ENCODE data around the gene ADCY2.

ADCY2 gene

GRCh38 chr5:7795306-7795705, 399.4 kb downstream of the ADCY2 start:
- DNase-seq = no peak

GRCh38 chr5:7801891-7802614, 406.1 kb downstream of the ADCY2 start:
- DNase-seq = no peak

DNA sequence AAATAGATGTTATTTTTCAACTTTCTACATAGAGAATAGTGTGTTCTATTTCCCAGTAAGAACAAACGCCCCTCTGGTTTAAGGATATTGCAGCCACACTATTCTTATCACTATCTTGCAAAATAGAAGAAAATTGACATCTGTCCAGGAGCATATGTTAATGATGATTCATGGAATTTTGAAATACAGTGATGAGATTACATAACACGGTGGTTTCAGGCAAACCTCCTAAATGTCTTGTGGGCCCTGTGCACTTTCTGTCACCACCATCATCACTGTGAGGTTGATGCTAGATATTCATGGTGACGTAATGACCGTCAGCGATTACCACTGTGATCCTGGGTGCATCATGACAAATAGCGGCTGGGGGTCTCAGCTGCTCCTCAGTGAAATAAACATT, 406.9 kb downstream of the ADCY2 start:
- DNase-seq = no peak

- DNase-seq = no peak
These were observed 408.0 kb downstream of the ADCY2 start for GRCh38 chr5:7803937-7804336.

- no peak for DNase-seq
These were observed 409.4 kb downstream of the ADCY2 start for GRCh38 chr5:7805379-7805778.

DNA sequence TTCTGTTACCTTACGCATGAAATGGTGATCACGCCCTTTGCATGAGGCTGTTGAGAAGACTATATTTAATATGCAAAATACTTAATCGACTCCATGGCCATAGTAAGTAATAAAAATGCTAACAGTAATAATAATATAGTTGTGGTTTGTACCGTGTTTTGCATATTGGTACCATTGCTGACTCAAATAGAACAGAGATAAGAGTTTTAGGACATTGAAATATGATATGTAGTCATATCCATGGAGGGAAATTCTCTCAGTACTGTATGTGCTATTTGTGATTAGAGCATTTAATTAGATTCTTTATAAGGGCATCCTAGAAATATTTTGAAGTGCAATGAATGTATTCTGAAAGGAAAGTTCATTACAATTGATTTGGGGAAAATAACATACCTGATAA, 413.1 kb downstream of the ADCY2 start:
- no peak for DNase-seq

DNA sequence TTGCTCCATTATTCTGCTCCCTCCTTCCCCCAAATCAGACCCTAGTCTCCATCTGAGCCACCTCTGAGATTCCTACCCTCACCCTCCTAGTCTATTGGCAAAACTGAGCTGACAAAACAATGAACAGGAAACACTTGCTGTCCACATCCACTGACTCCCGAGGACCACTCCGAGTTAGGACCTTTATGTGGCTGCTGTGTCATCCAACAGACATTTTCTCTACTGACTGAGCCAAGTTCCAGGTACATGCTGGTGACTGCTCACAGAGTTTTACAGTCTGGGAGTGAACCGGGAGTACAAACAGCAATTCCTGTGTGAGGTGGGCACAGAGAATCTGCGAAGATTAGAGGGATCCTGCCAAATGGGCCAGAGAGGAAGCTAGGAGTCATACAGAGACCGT, 415.8 kb downstream of the ADCY2 start:
- no peak for DNase-seq

- DNase-seq = no peak
These were observed 417.1 kb downstream of the ADCY2 start for GRCh38 chr5:7813007-7813406.

DNA sequence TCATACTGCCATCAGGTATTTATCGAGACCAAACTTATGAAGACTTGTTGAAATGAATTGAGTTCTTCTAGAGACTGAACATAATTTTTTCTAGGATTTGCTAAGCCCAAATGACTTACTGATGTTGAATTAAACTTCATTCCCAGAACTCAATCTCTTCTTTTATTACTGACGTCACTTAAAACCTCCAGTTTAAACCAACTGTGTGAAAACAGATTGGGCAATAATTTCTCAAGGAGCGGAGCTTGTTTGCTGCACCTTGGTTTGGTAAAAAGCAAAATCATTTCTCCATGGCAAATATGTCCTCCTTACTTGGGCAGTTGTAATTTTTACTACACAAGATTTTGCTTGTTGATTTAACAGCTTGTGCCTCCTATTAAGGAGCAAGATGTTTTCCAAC, 417.6 kb downstream of the ADCY2 start:
- no peak for DNase-seq

DNA sequence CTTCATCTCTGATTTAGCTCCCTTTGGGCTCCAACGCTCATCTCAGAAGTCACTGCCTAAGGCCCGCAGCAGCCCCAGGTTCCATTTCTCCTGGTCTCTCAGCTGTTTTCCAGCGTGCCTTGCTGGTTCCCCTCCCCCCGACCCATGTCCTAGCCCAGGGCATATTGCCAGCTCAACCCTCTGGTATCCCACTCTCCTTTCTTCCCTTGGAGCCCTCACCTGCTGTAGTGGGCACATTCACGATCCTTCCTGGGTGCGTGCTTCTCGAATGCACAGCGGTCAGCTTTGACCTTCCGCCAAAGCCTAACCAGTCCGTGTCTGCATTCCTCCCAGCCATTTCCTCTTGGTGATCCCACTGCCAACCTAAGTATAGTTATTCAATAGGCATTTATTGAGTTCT, 418.9 kb downstream of the ADCY2 start:
- no peak for DNase-seq

DNA sequence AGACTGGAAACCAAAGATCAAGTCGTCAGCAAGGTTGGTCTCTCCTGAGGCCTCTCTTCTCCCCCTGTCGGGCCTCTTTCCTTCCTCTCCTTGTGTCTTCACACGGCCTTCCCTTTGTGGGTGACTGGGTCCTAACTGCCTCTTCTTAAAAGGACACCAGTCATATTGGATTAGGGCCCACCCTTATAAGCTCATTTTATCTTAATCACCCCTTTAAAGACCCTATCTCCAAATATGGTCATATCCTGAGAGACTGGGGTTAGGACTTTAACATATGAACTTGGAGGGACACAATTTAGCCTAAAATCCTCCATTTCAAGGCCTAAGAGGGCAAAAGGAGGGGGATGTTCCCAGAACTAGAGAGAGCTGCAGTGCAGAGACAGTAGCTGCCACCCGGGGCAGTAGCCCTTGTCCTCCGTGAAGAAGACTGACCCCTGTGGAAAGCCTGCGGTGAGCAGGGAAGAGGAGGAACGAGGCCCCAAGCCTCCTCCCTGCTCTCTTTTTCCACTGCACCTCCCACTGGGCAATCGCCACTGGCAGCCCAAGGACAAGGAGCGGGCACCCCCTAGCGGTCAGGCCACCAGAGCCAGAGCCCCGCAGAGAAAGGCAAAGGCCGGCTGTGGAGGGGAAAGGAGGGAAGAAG, 420.1 kb downstream of the ADCY2 start:
- peak; percentile 11 for DNase-seq

- DNase-seq = no peak
These were observed 420.6 kb downstream of the ADCY2 start for GRCh38 chr5:7816535-7816901.

GRCh38 chr5:7822449-7822848, 426.5 kb downstream of the ADCY2 start:
- no peak for DNase-seq

- DNase-seq = no peak
These were observed 427.7 kb downstream of the ADCY2 start for GRCh38 chr5:7823594-7823993.

DNA sequence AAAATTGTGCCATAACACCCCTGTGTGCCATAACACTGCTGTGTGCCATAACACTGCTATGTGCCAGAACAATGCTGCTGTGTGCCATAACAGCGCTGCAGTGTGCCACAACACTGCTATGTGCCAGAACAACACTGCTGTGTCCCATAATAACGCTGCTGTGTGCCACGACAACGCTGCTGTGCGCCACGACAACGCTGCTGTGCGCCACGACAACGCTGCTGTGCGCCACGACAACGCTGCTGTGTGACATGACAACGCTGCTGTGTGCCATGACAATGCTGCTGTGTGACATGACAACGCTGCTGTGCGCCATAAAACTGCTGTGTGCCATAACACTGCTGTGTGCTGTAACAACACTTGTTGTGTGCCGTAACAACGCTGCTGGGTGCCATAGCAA, 429.1 kb downstream of the ADCY2 start:
- no peak for DNase-seq

DNA sequence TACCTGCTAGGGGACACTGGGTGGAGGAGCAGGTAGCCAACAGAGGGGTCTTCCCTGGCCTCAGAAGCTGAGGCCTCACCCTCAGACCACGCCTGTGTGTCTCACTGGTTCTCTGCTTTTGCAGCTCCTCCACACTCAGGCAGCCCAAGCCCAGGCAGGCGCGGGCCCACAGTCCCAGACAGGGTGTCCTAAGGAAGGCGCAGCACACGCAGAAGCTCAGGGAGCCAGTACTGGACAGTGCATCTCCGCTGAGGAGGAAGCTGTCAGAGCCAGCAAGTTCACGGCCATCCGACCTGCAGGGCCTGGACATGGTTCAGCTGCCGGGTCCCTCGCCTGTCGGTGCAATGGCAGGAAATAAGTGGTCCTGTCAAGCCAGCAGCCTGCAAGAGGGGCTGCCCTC, 429.7 kb downstream of the ADCY2 start:
- DNase-seq = no peak

DNA sequence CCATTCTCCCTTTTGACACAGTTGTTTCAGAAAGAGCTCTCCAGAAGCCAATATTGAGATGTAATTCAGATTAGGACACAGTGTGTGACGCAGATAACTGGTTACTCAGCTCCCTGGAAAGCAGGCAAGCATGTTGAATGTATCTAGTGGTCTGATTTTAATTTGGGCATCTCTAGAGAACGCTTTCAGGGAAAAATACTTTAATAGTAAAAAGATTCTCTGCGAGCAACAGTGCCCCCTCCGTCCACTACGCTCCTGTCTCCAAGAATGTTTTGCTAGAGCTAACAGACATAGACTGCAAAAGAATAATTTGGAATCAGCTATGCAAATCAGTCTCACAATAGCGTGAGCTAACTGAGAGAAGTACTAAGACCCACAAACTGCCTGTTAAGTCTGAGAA, 431.7 kb downstream of the ADCY2 start:
- DNase-seq = no peak

DNA sequence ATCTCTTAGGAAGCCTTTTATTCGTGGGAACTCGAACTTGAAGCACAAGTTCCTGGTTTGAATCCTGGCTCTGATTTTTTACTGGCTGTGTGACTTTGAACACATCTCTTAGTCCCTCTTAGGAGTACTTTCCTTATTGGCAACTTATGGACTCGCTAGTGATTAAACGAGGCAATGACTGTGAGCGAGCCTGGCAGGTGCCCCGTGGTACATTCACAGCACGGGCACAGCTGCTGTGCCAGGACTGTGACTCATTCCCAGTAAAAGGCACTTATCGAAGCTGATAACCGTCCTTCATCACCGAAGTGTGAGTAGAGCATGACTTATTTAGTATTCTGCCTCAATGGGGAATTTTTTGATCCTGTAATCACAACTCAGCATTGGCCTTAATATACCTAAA, 432.3 kb downstream of the ADCY2 start:
- no peak for DNase-seq

GRCh38 chr5:7834982-7835381, 439.0 kb downstream of the ADCY2 start:
- no peak for DNase-seq

DNA sequence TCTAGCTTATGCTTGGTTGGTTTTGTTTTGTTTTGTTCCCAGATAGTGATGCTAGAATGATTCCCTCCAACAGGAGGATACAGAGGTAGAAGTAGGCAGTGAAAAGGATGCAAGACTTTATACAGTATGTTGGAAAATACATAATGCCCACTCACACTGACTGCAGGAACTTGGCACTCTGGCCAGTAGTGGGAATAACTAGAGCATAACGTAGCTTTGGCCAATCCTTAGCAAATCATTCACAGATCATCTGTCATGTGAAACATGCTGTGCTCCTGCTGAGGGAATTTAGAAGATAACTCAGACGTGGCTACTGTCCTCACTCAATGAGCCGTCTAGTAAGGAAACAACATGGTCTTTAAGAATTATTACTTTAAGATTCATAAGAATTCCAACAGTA, 441.5 kb downstream of the ADCY2 start:
- DNase-seq = no peak

DNA sequence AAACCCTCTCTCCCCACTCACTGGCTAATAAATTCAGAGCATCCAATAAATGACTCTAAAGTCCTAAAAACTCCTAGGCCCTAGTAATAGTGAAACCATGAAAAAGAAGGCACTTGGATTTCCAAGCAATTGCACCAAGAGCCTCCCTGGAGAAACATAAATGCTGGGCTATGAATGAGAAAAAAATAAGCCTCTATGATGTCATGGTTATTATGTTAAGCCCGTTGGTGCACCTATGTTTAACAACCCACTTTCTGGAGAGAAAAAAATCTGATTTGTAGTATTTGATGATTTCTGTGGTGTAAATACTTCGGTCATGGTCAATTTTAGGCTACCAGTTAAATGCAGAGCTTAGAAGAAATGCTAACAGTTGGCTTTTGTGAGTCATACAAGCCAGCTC, 446.6 kb downstream of the ADCY2 start:
- no peak for DNase-seq

DNA sequence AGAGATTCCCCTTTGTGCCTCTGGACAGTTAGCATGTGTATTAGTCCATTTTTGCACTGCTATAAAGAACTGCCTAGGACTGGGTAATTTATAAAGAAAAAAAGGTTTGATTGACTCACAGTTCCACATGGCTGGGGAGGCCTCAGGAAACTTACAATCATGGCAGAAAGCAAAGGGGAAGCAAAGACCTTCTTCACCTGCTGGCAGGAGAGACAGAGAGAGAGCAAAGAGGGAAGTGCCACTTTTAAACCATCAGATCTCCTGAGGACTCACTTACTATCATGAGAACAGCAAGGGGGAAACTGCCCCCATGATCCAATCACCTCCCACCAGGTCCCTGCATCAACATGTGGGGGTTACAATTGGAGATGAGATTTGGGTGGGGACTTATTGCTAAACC, 449.0 kb downstream of the ADCY2 start:
- DNase-seq = no peak

DNA sequence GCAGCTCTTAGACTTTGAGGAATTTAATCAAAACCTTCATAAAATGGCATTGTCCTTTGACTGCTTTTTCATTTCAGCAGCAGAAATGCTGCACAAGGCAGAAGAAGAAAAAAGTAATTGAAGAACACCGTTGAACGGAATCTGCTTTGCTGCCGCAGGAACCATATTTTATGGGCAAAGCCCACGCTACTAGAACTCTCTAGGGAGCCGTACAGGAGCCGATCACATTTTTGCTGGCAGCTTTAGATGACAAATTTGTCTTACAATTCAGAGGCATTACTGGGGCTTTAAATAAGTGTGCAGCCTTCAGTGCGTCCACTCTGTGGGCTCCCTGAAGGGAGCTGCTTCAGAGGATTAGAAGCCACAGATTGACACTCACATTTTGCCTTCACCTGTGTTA, 449.6 kb downstream of the ADCY2 start:
- DNase-seq = no peak

DNA sequence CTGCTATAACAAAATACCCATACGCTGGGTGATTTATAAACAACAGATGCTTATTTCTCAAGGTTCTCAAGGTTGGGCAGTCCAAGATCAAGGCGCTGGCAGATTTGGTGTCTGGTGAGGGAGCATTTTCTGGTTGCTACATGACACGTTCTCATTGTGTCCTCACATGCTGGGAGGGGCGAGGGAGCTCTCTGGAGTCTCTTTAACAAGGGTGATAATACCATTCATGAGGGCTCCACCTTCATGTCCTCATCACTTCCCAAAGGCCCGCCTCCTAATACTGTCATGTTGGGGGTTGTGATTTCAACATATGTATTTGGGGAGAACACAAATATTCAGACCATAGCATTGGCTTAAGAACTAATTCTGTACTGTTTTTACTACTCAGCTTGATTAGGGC, 450.4 kb downstream of the ADCY2 start:
- DNase-seq = no peak

DNA sequence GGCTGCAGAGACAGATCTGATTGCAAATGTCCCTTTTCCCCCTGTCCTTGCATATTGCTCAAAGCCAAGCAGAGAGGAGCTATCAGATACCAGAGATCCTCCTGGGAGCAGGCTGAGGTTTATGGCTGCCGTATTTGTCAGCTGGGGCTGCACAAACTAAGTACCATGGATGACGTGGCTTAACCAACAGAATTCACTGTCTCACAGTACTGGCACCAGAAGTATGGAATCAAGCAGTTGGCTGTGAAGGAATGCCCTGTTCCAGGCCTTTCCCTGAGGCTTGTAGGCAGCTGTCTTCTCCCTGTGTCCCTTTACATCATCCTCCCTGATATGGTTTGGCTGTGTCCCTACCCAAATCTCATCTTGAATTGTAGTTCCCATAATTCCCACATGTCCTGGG, 452.4 kb downstream of the ADCY2 start:
- DNase-seq = no peak
